ENCODE measurements around the gene PRKAR1B.

- TF ChIP-seq MAX (IDR thresholded peaks at IDR 0.05), result no peak
- TF ChIP-seq YY1 (IDR thresholded peaks at IDR 0.05; ENCODE audit: low read depth), result no peak
- no peak for TF ChIP-seq RAD21 (IDR thresholded peaks at IDR 0.05; ENCODE audit: low read depth)
These were observed 153.7 kb downstream of the PRKAR1B start for GRCh38 chr7:573269-573932.
